HG03066 (cell line): ENCODE data around the gene TBCE.

ENCODE experiments used
- ATAC-seq: cut with Tn5 transposase; IDR thresholded peaks from one replicate; pipeline ENCODE4 v1.9.1; 2021; ENCODE audit warnings: low read depth; ENCODE audit not compliant: unreplicated experiment

Gene TBCE, protein sequence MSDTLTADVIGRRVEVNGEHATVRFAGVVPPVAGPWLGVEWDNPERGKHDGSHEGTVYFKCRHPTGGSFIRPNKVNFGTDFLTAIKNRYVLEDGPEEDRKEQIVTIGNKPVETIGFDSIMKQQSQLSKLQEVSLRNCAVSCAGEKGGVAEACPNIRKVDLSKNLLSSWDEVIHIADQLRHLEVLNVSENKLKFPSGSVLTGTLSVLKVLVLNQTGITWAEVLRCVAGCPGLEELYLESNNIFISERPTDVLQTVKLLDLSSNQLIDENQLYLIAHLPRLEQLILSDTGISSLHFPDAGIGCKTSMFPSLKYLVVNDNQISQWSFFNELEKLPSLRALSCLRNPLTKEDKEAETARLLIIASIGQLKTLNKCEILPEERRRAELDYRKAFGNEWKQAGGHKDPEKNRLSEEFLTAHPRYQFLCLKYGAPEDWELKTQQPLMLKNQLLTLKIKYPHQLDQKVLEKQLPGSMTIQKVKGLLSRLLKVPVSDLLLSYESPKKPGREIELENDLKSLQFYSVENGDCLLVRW

GRCh38 chr1:235367000-235367908 lies at the start of gene TBCE:
TSS of gene TBCE (plus strand) at chr1:235367427. CDS start at chr1:235380050, 12,623 bp downstream.
- ATAC-seq = peak; percentile 100

- no peak for ATAC-seq
Observed at GRCh38 chr1:235319255-235319654, 48.0 kb upstream of the TBCE start.

GRCh38 chr1:235320521-235321179 lies 46.6 kb upstream of the TBCE start:
- ATAC-seq = no peak

DNA sequence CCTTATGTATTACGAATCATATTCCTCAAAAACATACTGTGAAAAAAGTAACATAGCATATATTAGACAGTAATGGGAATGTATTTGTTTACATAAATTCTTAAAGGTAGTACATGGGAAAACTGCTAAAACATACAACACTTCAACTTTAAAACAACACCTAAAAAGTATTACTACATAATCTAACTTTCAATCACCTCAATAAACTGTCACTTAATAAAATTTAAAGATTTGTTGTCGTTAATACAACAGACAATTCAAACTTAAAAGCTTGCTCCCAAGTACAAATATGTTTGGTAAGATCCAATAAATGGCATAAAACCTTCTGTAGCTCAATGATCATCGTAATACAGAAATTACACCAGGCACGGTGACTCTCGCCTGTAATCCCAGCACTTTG lies 42.9 kb upstream of the TBCE start:
- no peak for ATAC-seq

DNA sequence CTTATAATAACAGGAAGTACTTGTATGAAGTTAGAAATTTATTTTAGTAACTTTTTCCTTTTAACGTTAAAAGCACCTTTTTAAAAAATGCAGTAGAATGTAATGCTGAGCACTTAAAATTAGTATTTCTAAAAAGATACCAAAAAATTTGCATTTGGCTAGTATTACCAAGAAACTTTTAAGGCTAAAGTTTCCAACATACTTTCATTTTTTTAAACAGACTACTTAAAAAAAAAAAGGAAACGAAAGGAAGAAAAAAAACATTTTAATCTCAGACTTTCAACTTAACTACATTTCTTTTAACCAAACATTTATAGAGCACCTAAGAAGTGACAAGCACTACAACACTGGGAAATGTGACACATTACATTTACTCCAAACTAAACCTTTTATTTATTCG lies 42.1 kb upstream of the TBCE start:
- ATAC-seq = no peak

DNA sequence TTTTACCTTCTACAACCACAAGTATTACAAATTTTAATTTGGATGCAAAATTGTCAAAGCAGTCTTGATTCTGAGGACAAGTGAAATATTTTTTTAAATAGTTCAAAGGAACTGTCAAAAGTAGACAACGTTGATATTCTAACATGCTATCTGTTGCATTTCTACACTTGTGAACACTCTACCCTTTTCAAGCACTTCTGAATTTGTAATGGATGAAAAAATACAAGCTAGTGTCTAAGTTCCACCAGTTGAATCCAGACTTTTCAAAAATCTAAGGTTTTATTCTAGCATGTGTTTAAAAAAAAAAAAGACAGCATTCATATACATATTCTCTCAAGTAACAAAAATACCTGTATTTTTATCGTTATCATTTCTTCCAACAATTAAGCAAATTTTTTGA lies 41.4 kb upstream of the TBCE start:
- ATAC-seq = no peak

GRCh38 chr1:235326719-235327558 lies 40.3 kb upstream of the TBCE start:
- no peak for ATAC-seq

DNA sequence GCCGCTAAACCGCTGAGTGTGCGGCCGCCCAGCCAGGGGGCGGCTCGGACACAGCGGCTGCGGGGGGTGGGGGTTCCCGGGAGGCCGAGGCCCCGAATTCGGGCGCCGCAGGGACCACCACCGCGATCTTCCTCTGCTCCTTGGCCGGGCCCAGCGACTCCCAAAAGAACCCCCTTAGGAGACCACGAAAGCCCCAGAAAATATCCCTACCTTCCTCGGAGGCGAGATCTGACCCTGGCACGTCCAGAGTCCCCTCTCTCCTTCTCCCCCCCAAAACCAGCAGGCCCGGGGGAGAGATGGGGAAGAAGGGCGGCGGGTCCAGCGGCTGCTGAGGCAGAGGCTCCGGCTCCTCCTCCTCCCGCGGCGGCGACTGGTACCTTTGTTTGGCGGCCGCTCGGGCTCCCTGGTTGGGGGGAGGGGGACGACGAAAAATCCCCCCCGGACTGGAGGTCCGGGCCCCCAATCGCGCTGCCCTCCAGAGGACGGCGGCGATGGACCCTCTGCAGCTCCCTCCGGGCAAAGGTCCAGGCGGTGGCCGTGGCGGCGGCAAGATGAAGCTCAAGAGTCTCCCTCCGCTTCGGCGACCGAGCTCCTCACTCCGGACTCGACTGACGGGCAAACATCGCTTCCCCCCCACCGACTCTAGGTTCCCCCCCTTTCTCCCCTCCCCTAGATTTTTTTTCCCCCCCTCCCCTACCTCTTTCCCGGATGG lies 39.5 kb upstream of the TBCE start, which contains the start of gene ARID4B:
Gene ARID4B (minus strand): TSS at position 621 of the 712 bp plus-strand sequence. CDS start 1,260 bp downstream, outside the sequence.
- peak; percentile 7 for ATAC-seq

DNA sequence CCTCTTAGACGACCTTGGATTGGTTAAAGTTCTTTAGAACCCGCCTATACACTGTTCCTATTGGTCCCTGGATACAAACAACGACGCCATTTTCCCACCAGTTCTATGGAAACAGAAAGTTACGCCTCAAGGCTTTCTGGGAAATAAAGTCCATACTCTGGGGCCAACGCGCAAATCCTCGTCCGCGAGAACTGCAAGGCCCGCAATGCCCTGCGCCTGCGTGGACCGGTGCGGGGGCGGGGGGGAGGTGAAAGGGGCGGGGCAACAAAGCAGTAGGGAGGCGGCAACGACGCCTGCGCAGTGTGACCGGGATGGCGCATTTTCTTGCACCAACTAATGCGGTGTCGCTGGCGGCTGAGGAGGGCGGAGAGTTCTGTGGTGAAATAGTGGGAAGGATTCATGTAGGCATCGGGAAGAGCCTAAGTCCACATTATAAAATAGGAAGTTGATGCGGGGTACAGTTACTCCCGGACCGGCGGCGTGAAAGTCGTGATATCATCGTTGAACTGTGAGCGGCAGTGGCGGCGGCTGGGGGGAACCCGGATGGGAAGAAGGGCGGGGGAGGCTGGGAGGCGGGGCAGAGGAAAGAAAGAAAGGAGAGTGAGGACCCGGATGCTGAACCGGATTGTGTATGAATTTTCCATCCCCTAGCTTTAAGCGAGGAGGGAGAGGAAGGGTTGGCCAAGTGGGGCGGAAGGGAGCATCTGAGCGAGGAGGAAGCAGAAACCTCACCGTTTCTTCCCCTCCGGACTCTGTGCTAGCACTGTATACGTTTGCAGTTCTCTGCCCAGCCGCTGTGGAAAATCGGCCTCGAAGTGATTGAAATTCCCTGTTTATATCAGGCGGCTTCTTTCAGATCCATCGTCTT lies 38.7 kb upstream of the TBCE start, which contains the start of gene GGPS1:
Gene GGPS1 (plus strand): TSS at position 300 of the 868 bp plus-strand sequence. CDS start 6,695 bp downstream, outside the sequence.
- ATAC-seq = peak; percentile 59

- ATAC-seq = peak; percentile 13
Observed at GRCh38 chr1:235329139-235329902, 37.9 kb upstream of the TBCE start.

GRCh38 chr1:235330918-235331285 lies 36.3 kb upstream of the TBCE start:
- no peak for ATAC-seq

DNA sequence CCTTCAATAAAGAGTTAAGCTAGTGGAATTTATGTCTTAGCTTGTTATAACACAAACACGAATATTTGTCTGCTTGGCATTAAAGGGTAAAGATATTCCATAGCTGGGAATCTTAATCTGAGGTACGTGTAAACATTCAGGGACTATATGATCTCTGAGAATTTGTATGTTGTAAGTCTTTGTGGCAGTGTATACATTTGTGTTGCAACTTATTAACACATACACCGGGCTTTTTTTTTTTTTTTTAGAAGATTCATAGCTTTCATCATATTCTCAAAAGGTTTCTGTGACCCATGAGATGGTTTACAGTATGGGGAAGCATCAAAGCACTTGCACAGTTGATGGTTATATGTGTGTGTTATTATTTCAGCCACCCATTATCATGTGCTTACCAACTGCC lies 35.8 kb upstream of the TBCE start:
- ATAC-seq = no peak

DNA sequence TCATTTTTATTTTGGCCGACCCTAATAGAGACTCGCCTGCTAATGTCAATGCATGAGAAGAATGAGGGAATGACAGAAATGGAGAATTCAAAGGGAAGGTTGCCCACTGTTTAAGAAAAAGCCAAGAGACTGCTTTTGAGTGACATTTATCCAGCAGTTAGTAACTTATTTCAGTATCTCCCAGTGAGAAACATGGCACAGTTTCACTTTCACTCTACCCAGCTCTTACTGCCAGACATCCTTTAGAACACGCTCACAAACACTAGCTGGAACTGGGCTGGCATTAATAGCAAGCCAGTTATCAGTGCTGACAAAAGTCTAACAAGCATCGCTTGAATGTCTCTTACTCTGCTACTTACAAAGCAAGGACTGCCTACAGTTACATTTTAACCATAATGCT lies 30.3 kb upstream of the TBCE start:
- ATAC-seq = no peak

- ATAC-seq = no peak
Observed at GRCh38 chr1:235339746-235340145, 27.5 kb upstream of the TBCE start.

GRCh38 chr1:235341334-235341733 lies 25.9 kb upstream of the TBCE start:
- ATAC-seq = no peak

GRCh38 chr1:235342039-235342438 lies 25.2 kb upstream of the TBCE start:
- no peak for ATAC-seq

GRCh38 chr1:235342471-235342870 lies 24.8 kb upstream of the TBCE start:
- no peak for ATAC-seq
